NCI-H446 (cell line): Measurements from ENCODE around the gene UBA1.
"Not testable (repeated sequence)": the region's sequence is repeated elsewhere in the genome, so short reads cannot be mapped to it uniquely, and the experiment has no call there.

Experiments
- DNase-seq, 2 experiments: peaks; one replicate each; lab custom pipeline; 2025; lab: John Stamatoyannopoulos, UW

The UBA1 gene

GRCh38 chrX:47229427-47229826 is 35.8 kb downstream of the UBA1 start:
- DNase-seq, result no peak

DNA sequence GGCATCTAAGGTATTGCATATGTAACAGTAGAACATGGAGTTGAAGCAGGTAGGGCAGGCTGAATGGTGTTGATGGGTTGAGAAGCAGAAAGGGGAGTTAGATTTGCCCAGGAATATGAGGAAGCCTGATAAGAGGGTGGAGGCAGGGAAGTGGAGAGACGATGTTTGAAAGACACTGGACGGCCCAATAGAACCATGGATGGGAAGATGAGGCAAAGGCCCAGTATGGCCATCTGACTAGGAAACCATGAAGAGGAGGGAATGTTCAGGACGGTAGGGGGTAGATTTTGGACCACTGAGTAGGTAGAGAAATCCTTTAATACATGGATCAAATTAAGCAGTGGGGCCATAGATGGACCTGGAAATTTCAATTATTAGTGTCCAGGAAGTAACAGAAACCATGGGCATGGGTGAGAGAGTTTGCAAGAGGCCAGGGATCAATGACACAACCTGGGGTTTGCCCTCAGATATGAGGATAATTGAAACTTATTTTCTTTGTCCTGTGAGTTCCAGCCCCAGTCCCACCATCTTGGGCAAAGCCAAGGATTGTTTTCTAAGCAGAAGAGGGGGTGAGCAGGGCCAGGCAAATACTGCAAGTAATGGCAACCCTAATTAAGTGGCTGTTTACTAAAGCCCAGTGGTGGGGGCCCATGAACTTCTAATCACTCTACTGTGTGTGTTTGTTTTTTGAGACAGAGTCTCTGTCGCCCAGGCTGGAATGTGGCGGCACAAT is 36.7 kb downstream of the UBA1 start:
- DNase-seq, result no peak

DNA sequence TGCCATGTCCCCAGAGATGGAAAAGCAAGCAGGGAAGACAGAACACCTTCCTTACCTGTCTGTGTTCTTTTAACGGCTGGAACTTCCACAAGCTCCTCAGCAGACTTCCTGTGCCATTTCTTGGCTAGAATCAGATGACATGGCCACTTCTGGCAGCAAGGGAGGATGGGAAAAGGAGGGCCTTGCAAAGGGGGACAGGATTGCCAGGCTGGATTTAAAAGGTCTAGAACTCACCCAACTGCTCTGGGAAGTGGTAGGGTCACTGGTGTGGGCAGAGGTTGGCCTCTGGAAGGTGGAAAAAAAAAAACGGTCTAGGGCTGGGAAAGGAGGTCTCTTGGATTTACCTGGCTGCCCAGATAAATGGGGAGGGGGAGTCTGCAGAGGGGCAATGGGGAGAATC is 37.5 kb downstream of the UBA1 start:
- DNase-seq, result no peak

DNA sequence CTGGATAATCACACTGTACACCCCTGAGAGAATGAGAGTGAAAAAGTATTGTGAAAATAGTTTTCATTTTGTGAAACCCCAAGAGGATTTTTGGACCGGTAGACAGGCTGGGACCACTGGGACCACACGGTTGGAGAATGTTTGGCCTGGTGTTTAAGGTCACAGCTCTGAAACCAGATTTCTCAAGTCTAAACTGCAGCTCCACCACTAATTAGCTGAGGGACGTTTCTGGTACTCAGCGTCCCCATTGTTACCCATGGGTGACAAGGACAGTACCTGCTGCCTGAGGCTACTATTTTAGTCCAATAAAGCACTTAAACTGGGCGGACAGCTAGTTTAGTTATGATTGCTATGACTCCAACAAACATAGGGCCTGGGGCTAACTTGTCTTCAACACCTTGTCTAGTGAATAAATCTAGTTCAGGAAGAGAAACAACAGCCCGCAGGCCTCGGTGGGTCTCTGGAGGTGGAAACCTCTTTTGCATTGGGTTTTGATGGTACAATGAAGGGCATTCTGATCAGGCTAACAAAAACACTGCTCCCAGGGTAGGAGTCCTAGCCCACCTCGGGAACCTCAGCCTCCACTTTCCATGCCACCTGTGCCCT is 38.7 kb downstream of the UBA1 start:
- DNase-seq, result no peak

DNA sequence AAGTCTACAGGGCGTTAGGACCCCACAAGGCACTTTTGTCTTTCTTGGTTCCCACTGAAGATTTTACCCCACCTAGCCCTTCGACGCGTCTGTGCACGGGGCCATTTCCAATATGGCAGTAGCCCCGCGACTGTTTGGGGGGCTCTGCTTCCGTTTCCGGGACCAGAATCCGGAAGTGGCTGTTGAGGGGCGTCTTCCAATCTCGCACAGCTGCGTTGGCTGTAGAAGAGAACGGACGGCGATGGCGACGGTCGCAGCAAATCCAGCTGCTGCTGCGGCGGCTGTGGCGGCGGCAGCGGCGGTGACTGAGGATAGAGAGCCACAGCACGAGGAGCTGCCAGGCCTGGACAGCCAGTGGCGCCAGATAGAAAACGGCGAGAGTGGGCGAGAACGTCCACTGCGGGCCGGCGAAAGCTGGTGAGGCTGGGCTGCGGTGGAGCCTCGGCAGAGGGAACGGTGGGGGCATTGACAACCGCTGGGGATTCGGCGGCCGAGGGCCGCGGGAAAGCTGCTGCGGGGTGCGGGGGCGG is 39.2 kb downstream of the UBA1 start, which contains the start of gene USP11:
TSS of gene USP11 (plus strand) at position 207 of the 530 bp plus-strand sequence. CDS start at position 242, 35 bp downstream.
- DNase-seq, result peak; percentile 31 to 61

DNA sequence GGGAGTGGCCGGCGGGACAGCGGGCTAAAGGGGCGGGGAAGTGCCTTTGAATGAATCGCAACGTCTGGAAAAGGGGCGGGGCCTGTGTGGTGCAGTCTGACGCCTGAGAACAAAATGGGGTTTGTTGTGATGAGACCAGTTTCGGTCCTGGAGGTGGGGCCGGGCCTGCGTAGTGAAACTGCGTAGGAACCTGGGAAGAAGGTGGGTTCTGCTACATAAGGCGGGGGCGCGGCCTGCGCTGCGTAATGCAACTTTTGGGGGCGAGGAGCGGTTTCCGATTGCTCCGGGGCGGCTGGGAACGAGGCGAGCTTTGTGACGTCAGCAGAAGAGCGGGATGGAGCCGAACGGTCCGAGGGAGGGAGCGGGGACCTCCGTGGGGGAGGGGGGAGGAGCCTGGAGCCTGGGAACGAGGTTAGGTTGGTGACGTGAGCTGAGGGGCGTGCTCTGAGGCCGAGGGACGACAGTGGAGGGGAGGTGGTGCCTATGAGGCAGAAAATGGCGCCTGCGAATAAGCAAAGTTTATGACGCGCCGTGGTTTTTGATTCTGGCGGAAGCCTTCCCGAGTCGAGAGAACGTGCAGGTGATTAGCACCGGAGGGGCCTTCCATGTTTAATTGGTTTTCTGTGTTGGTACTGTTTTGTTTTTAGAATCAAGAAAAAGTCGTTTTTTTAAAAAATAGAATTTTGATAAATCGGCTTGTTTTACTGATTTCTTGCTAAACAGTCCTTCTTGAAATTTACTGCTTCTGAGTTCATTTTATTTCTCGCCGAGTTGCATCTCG is 39.9 kb downstream of the UBA1 start:
- peak; percentile 93 to 97 for DNase-seq

- no peak for DNase-seq
Measured at GRCh38 chrX:47234583-47234982, 41.0 kb downstream of the UBA1 start.

DNA sequence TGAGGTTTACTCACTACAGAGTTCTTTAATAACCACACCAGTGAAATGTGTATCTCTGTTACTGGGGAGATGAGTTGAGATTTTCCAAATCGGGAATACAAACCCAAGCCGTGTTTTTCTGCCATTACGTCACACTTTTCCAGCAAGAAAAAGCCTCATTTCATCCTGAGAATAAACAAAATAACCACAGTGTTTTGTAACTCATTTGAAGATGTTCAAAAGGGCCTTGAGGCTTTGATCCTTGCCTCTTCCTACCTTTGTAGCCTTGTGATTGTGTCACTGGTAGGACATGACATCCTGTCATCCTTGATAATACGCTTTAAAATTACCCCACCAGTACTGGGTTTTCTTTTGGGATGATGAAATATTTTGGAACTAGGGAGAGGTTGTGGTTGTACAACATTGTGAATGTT is 42.1 kb downstream of the UBA1 start:
- DNase-seq, result no peak

GRCh38 chrX:47239199-47239598 is 45.6 kb downstream of the UBA1 start:
- no peak for DNase-seq

- no peak for DNase-seq
Measured at GRCh38 chrX:47239898-47240545, 46.4 kb downstream of the UBA1 start.

GRCh38 chrX:47240619-47241018 is 47.0 kb downstream of the UBA1 start:
- no peak for DNase-seq

DNA sequence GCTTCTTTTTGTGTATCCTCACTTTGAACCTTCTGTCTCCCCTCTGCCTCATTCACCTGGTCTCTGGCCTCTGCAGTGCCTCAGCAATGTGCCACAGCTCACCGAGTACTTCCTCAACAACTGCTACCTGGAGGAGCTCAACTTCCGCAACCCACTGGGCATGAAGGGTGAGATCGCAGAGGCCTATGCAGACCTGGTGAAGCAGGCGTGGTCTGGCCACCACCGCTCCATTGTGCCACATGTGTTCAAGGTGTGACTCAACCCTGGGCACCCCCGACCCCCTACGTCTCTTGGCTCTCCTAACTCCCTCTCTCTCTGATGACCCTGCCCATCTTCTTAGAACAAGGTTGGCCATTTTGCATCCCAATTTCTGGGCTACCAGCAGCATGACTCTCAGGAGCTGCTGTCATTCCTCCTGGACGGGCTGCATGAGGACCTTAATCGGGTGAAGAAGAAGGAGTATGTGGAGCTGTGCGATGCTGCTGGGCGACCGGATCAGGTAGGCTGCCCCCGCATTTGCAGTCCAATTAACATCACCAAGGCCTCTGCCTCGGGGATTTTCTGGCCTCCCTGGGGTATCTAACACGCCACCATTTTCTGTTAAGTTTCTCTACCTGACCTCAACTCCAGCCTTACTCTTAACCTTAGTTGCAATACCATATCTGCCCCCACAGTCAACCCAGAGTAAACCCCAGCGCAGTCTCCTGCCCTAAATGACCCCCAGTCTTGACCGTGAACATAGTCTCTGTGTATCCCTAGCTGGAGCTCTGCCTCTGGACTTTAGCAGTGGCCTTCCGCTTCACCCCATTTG is 47.8 kb downstream of the UBA1 start:
- DNase-seq, result no peak

GRCh38 chrX:47242321-47242720 is 48.7 kb downstream of the UBA1 start:
- DNase-seq, result no peak

DNA sequence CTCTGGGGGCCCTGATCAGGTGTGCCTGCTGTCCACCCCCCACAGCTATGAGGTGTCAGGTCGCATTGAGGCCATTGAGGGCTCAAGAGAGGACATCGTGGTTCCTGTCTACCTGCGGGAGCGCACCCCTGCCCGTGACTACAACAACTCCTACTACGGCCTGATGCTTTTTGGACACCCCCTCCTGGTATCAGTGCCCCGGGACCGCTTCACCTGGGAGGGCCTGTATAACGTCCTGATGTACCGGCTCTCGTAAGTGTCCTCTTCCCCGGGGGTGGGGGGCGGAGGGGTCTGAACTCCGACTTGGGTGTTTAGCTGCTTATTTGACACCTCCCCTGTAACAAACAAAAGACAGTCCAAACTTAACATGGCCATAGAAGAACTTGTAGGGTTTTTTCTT is 49.7 kb downstream of the UBA1 start:
- no peak for DNase-seq

GRCh38 chrX:47244676-47245075 is 51.0 kb downstream of the UBA1 start:
- no peak for DNase-seq

DNA sequence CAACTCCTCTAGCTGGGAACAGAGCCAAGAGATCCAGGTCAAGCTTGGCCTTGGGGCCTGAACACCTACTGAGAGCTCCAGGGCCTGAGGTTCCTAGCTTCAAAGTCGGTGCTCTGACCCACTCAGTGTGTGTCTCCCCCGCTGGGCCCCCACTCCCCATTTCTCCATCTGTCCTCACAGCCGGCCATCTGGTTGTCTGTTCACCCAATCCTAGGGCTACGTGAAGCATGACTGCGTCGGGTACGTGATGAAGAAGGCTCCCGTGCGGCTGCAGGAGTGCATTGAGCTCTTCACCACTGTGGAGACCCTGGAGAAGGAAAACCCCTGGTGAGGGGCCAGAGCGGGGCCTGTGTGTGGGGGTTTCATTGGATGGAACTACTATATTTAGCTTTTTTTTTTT is 51.5 kb downstream of the UBA1 start:
- DNase-seq, result no peak

GRCh38 chrX:47247206-47247998 is 53.8 kb downstream of the UBA1 start:
- no peak for DNase-seq

- DNase-seq, result no peak
Measured at GRCh38 chrX:47247999-47248320, 54.3 kb downstream of the UBA1 start.

DNA sequence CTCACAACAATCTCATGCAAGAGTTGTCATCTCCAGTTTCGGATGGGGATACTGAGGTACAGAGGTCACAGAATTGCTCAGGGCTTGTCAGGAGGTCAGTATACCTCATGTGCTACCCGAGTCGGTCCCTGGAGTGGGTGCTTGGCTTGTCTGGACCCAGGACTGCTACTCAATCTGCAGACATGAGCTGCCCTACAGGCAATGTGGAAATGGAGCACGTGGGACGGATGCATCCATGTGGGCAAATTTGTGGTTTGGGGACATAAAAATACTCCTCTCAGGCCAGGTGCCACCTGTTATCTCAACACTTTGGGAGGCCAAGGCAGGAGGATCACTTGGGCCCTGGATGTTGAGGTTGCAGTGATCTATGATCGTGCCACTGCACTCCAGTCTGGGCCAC is 54.9 kb downstream of the UBA1 start:
- no peak for DNase-seq

GRCh38 chrX:47250017-47250347 is 56.4 kb downstream of the UBA1 start:
- DNase-seq, result no peak

DNA sequence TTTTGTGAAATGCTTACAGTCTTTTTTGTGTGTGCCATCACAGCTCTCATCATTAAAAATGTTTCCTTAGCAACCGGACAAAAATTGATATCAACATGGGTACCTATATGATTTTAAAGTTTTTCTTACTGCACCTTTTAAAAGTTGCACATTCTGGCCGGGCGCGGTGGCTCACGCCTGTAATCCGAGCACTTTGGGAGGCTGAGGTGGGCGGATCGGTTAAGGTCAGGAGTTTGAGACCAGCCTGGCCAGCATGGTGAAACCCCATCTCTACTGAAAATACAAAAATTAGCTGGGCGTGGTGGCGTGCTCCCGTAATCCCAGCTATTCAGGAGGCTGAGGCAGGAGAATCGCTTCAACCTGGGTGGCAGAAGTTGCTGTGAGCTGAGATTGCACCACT is 64.0 kb downstream of the UBA1 start:
- not testable (repeated sequence) for DNase-seq
